H9 (cell line): ENCODE results near the gene IMMP1L. TPM values are rescaled to one million over a fixed set of nuclear protein-coding genes. Genes with fewer than 3 reads are reported as not detected.

ENCODE experiments used
- DNase-seq: peaks from one replicate; pipeline ENCODE4 v3.0.0-alpha.2; 2017
- H2AFZ ChIP-seq: one replicate; pipeline ENCODE4 v1.6.1; 2013; ENCODE audit warnings: mild to moderate bottlenecking, low read length, control low read depth, moderate library complexity
- H2AK5ac ChIP-seq: 2 replicates; pipeline ENCODE4 v1.6.1; 2013; ENCODE audit warnings: low read length, control low read depth, mixed read lengths; ENCODE audit not compliant: insufficient read length
- H2BK120ac ChIP-seq: one replicate; pipeline ENCODE4 v1.6.1; 2013; ENCODE audit warnings: low read depth, mild to moderate bottlenecking, low read length, control low read depth, inconsistent platforms; ENCODE audit not compliant: poor library complexity, severe bottlenecking
- H2BK12ac ChIP-seq: 2 replicates; pipeline ENCODE4 v1.6.1; 2013; ENCODE audit warnings: low read length, control low read depth, mixed read lengths, low read depth; ENCODE audit not compliant: insufficient read length
- H2BK15ac ChIP-seq: 2 replicates; pipeline ENCODE4 v1.6.1; 2013; ENCODE audit warnings: low read depth, low read length, control low read depth
- H2BK20ac ChIP-seq: one replicate; pipeline ENCODE4 v1.6.1; 2013; ENCODE audit warnings: low read depth, mild to moderate bottlenecking, low read length, control low read depth, inconsistent platforms; ENCODE audit not compliant: poor library complexity, severe bottlenecking
- H2BK5ac ChIP-seq: 2 replicates; pipeline ENCODE4 v1.6.1; 2013; ENCODE audit warnings: low read length, control low read depth, mixed read lengths; ENCODE audit not compliant: insufficient read length
- H3K14ac ChIP-seq: 2 replicates; pipeline ENCODE4 v1.6.1; 2013; ENCODE audit warnings: low read length, control low read depth; ENCODE audit not compliant: insufficient read depth
- H3K18ac ChIP-seq: 2 replicates; pipeline ENCODE4 v1.6.1; 2013; ENCODE audit warnings: low read depth, mild to moderate bottlenecking, mixed read lengths, low read length, control low read depth; ENCODE audit not compliant: insufficient read length
- H3K23ac ChIP-seq: 2 replicates; pipeline ENCODE4 v1.6.1; 2013; ENCODE audit warnings: low read length, control low read depth, mixed read lengths, low read depth; ENCODE audit not compliant: insufficient read length
- H3K23me2 ChIP-seq: 2 replicates; pipeline ENCODE4 v1.6.1; 2013; ENCODE audit warnings: low read depth, mild to moderate bottlenecking, mixed read lengths, low read length, control low read depth; ENCODE audit not compliant: insufficient read length, poor library complexity, severe bottlenecking
- H3K27ac ChIP-seq: 2 replicates; pipeline ENCODE4 v1.5.1; 2013; ENCODE audit warnings: low read length, control low read depth, mixed read lengths, low read depth; ENCODE audit not compliant: insufficient read length
- H3K27me3 ChIP-seq: 2 replicates; pipeline ENCODE4 v1.6.1; 2013; ENCODE audit warnings: low read length, control low read depth, inconsistent platforms; ENCODE audit not compliant: insufficient read depth
- H3K4ac ChIP-seq: 2 replicates; pipeline ENCODE4 v1.6.1; 2013; ENCODE audit warnings: low read depth, mild to moderate bottlenecking, control low read depth, inconsistent platforms, low read length, moderate library complexity
- H3K4me1 ChIP-seq: 2 replicates; pipeline ENCODE4 v1.6.1; 2013; ENCODE audit warnings: low read length, control low read depth, inconsistent platforms; ENCODE audit not compliant: insufficient read depth
- H3K4me2 ChIP-seq: 2 replicates; pipeline ENCODE4 v1.6.1; 2013; ENCODE audit warnings: low read length, control low read depth, mixed read lengths; ENCODE audit not compliant: insufficient read length, insufficient read depth
- H3K56ac ChIP-seq: 2 replicates; pipeline ENCODE4 v1.6.1; 2013; ENCODE audit warnings: low read depth, mild to moderate bottlenecking, mixed read lengths, low read length, control low read depth; ENCODE audit not compliant: insufficient read length
- H3K79me1 ChIP-seq: 2 replicates; pipeline ENCODE4 v1.6.1; 2013; ENCODE audit warnings: low read depth, mild to moderate bottlenecking, moderate library complexity, low read length, control low read depth, inconsistent platforms; ENCODE audit not compliant: insufficient read depth, poor library complexity, severe bottlenecking
- H3K79me2 ChIP-seq: 2 replicates; pipeline ENCODE4 v1.6.1; 2013; ENCODE audit warnings: low read length, control low read depth, inconsistent platforms; ENCODE audit not compliant: insufficient read depth
- H3K9ac ChIP-seq: 2 replicates; pipeline ENCODE4 v1.6.1; 2013; ENCODE audit warnings: low read length, control low read depth, mixed read lengths; ENCODE audit not compliant: insufficient read length; ENCODE audit errors: extremely low read depth
- H3K9me3 ChIP-seq: one replicate; pipeline ENCODE4 v1.6.1; 2013; ENCODE audit warnings: low read depth, low read length, inconsistent platforms; ENCODE audit not compliant: control insufficient read depth
- H3T11ph ChIP-seq: one replicate; pipeline ENCODE4 v1.6.1; 2013; ENCODE audit warnings: mild to moderate bottlenecking, low read length, control low read depth, inconsistent platforms
- H4K20me1 ChIP-seq: one replicate; pipeline ENCODE4 v1.6.1; 2013; ENCODE audit not compliant: control insufficient read depth, insufficient read length, insufficient read depth
- H4K5ac ChIP-seq: 2 replicates; pipeline ENCODE4 v1.6.1; 2013; ENCODE audit warnings: low read depth, mild to moderate bottlenecking, mixed read lengths, low read length, control low read depth; ENCODE audit not compliant: insufficient read length
- H4K8ac ChIP-seq: replicated peaks from 2 replicates; pipeline ENCODE4 v1.6.1; 2013; ENCODE audit warnings: low read length, control low read depth, mixed read lengths, low read depth; ENCODE audit not compliant: insufficient read length
- H4K91ac ChIP-seq: 2 replicates; pipeline ENCODE4 v1.6.1; 2013; ENCODE audit warnings: low read depth, mild to moderate bottlenecking, moderate library complexity, mixed read lengths, low read length, control low read depth; ENCODE audit not compliant: insufficient read length
- H3K27ac Mint-ChIP-seq, 3 experiments: 2 replicates in 2 of 3; 3 replicates in 1 of 3; pipeline ENCODE4 v1.8.0; 2020 to 2021; ENCODE audit warnings: mixed read lengths in 3 of 3, mild to moderate bottlenecking in 1 of 3, moderate library complexity in 1 of 3
- H3K27me3 Mint-ChIP-seq: 2 replicates; pipeline ENCODE4 v1.8.0; 2021; ENCODE audit warnings: low read depth, mild to moderate bottlenecking, moderate library complexity, mixed read lengths
- H3K36me3 Mint-ChIP-seq, 3 experiments: 2 replicates in 2 of 3; 3 replicates in 1 of 3; pipeline ENCODE4 v1.8.0; 2020 to 2021; ENCODE audit warnings: low read depth in 3 of 3, mixed read lengths in 3 of 3; ENCODE audit not compliant: insufficient read depth in 1 of 3
- H3K4me1 Mint-ChIP-seq, 2 experiments: 2 replicates each; pipeline ENCODE4 v1.8.0; 2020; ENCODE audit warnings: mixed read lengths in 2 of 2
- H3K4me3 Mint-ChIP-seq, 2 experiments: 2 replicates in 1 of 2; 3 replicates in 1 of 2; pipeline ENCODE4 v1.8.0; 2020 to 2021; ENCODE audit warnings: mild to moderate bottlenecking in 2 of 2, mixed read lengths in 2 of 2, moderate library complexity in 1 of 2
- H3K9me3 Mint-ChIP-seq, 2 experiments: 2 replicates in 1 of 2; 3 replicates in 1 of 2; pipeline ENCODE4 v1.8.0; 2020; ENCODE audit warnings: mild to moderate bottlenecking in 2 of 2, mixed read lengths in 2 of 2, moderate library complexity in 1 of 2
- WGBS: extraction: QIAGEN DNeasy Blood & Tissue Kit; methylation state at CpG from one replicate; pipeline ENCODE4 v1.1.7; 2013; ENCODE audit warnings: missing lambda C conversion rate, low lambda C conversion rate, mixed read lengths; ENCODE audit not compliant: insufficient read length; ENCODE audit errors: extremely low coverage; 5-methylcytosine and 5-hydroxymethylcytosine counted together
- total RNA-seq: library from RNA; stranded (reverse); gene quantifications from 2 replicates; pipeline ENCODE4 v1.2.1, GENCODE V29; 2021
- TF ChIP-seq, protein P1 (sequence below): fragments of 200-600 bp; sonication (generic); conservative IDR thresholded peaks from 3 replicates; pipeline ENCODE4 v1.8.0; 2021; ENCODE audit warnings: antibody characterized with exemption, mild to moderate bottlenecking

IMMP1L gene
- total RNA-seq, 1 experiment from 2014 or later = 27.0 TPM

- no peaks in the 10 kb centered on the region for H3K79me2 ChIP-seq
- H3K56ac ChIP-seq = no peak overlapping the region
Observed at GRCh38 chr11:31450841-31451240, 58.6 kb downstream of the IMMP1L start.

More at GRCh38 chr11:31450841-31451240, 58.6 kb downstream of the IMMP1L start:
- Histone ChIP-seq H2BK15ac (no peak overlapping the region), H3K18ac (no peak overlapping the region), H3K23ac (no peak overlapping the region), H2BK120ac (no peak overlapping the region), H4K20me1 (no peaks in the 10 kb centered on the region), H3K4ac (no peak overlapping the region), H3K9me3 (no peaks in the 10 kb centered on the region), H3K27ac (no peak overlapping the region), H2BK12ac (no peak overlapping the region), H4K5ac (no peak overlapping the region), H2BK5ac (no peak overlapping the region), H3K4me1 (no peaks in the 10 kb centered on the region), H3K27me3 (no peaks in the 10 kb centered on the region), H2AK5ac (no peak overlapping the region), H3T11ph (no peak overlapping the region), H3K4me2 (no peak overlapping the region), H3K23me2 (no peaks in the 10 kb centered on the region), H2AFZ (no peak overlapping the region), H4K8ac (no peak overlapping the region), H3K14ac (no peak overlapping the region), H3K79me1 (no peaks in the 10 kb centered on the region), H3K9ac (no peak overlapping the region), H4K91ac (no peak overlapping the region), H2BK20ac (no peak overlapping the region)
- Mint-ChIP-seq H3K4me3 (no peak overlapping the region), H3K9me3 (no peaks in the 10 kb centered on the region), H3K27ac (no peak overlapping the region; a peak in 1 of 7 replicates), H3K4me1 (0 out of 4 replicates have a peak, but pooled peaks cover 0 to 3% of the 10 kb centered on the region in 2 experiments), H3K27me3 (no peaks in the 10 kb centered on the region), H3K36me3 (peaks cover 3 to 23% (median 7%) of the 10 kb centered on the region in 3 experiments)
- TF ChIP-seq, protein P1, sequence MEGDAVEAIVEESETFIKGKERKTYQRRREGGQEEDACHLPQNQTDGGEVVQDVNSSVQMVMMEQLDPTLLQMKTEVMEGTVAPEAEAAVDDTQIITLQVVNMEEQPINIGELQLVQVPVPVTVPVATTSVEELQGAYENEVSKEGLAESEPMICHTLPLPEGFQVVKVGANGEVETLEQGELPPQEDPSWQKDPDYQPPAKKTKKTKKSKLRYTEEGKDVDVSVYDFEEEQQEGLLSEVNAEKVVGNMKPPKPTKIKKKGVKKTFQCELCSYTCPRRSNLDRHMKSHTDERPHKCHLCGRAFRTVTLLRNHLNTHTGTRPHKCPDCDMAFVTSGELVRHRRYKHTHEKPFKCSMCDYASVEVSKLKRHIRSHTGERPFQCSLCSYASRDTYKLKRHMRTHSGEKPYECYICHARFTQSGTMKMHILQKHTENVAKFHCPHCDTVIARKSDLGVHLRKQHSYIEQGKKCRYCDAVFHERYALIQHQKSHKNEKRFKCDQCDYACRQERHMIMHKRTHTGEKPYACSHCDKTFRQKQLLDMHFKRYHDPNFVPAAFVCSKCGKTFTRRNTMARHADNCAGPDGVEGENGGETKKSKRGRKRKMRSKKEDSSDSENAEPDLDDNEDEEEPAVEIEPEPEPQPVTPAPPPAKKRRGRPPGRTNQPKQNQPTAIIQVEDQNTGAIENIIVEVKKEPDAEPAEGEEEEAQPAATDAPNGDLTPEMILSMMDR = no peak
- no peak for DNase-seq
- WGBS = no CpG with 5 or more reads among the region's 1 CpG
